B cell (primary cell): ENCODE data around the gene LRRC31. TPM values are rescaled to one million over a fixed set of nuclear protein-coding genes. Genes with fewer than 3 reads are reported as not detected.

Source experiments
- ATAC-seq: fragments of 200-7000 bp; cut with Tn5 transposase; one replicate; pipeline ENCODE4 v1.10.0; 2021; ENCODE audit warnings: low read depth, mild to moderate bottlenecking, moderate number of reproducible peaks, moderate library complexity
- CTCF ChIA-PET: fragments of 350-600 bp; sonication (Branson Sonifier 250); formaldehyde crosslinking; loops from one replicate; lab custom pipeline; 2021; ENCODE audit warnings: antibody characterized with exemption, inconsistent platforms; lab: Charles Lee
- POLR2A ChIA-PET: fragments of 350-600 bp; sonication (Branson Sonifier 250); formaldehyde crosslinking; loops from one replicate; lab custom pipeline; 2021; ENCODE audit warnings: antibody characterized with exemption; lab: Charles Lee
- DNase-seq: peaks from one replicate; pipeline ENCODE4 v3.0.0; 2013
- H2AFZ ChIP-seq: 2 replicates; pipeline ENCODE4 v1.6.1; 2012; ENCODE audit warnings: mild to moderate bottlenecking, low read depth, low read length; ENCODE audit not compliant: insufficient read depth, poor library complexity, severe bottlenecking
- H3K27ac ChIP-seq, 2 donors: 1 replicate in 1 of 2; 2 replicates in 1 of 2; pipeline ENCODE4 v1.5.1; 2012 to 2013; ENCODE audit warnings: low read length in 2 of 2, mild to moderate bottlenecking in 2 of 2, moderate library complexity in 1 of 2
- H3K27me3 ChIP-seq, 4 experiments: fragments of 200-600 bp in 1 of 4; sonication (generic) in 1 of 4; replicated peaks in 1 of 4; 1 replicate in 2 of 4; 2 replicates in 2 of 4; pipeline versions ENCODE4 v1.6.1 to v1.7.0; 2013 to 2016; ENCODE audit warnings: low read length in 3 of 4, mild to moderate bottlenecking in 2 of 4, mixed read lengths in 1 of 4, moderate library complexity in 1 of 4; ENCODE audit not compliant: insufficient read depth in 4 of 4, control insufficient read depth in 3 of 4; ENCODE audit errors: control extremely low read depth in 1 of 4
- H3K36me3 ChIP-seq, 2 experiments: replicated peaks in 1 of 2; 1 replicate in 1 of 2; 2 replicates in 1 of 2; pipeline versions ENCODE4 v1.6.1 to v1.7.1; 2013; ENCODE audit warnings: low read length in 1 of 2; ENCODE audit not compliant: insufficient read depth in 2 of 2, control insufficient read depth in 1 of 2; ENCODE audit errors: control extremely low read depth in 1 of 2, extremely low read depth in 1 of 2
- H3K4me1 ChIP-seq, 2 donors: fragments of 200-600 bp in 1 of 2; sonication (generic) in 1 of 2; 1 replicate in 1 of 2; 2 replicates in 1 of 2; pipeline versions ENCODE4 v1.5.1 to v1.6.1; 2013 to 2017; ENCODE audit warnings: low read length in 2 of 2; ENCODE audit not compliant: control insufficient read depth in 2 of 2, insufficient read depth in 2 of 2
- H3K4me2 ChIP-seq: replicated peaks from 2 replicates; pipeline ENCODE3; 2012; ENCODE audit warnings: mild to moderate bottlenecking, low read depth, low read length; ENCODE audit not compliant: poor library complexity, severe bottlenecking
- H3K4me3 ChIP-seq, 5 experiments: fragments of 200-600 bp in 1 of 5; sonication (generic) in 1 of 5; 1 replicate in 3 of 5; 2 replicates in 2 of 5; pipeline versions ENCODE4 v1.5.1 to v1.7.0; 2011 to 2016; ENCODE audit warnings: low read length in 4 of 5, mild to moderate bottlenecking in 4 of 5, low read depth in 2 of 5, control low read depth in 1 of 5, moderate library complexity in 1 of 5; ENCODE audit not compliant: insufficient read depth in 1 of 5; ENCODE audit errors: control extremely low read depth in 1 of 5, extremely low read depth in 1 of 5
- H3K79me2 ChIP-seq: fragments of 200-600 bp; sonication (generic); one replicate; pipeline ENCODE4 v1.6.0; 2016; ENCODE audit warnings: low read length; ENCODE audit not compliant: control insufficient read depth, insufficient read depth
- H3K9ac ChIP-seq: fragments of 200-600 bp; sonication (generic); 2 replicates; pipeline ENCODE4 v1.6.1; 2017; ENCODE audit warnings: mild to moderate bottlenecking, low read length, moderate library complexity
- H3K9me3 ChIP-seq, 3 donors: one replicate each; pipeline versions ENCODE4 v1.6.1 to v1.7.1; 2013; ENCODE audit warnings: low read length in 2 of 3; ENCODE audit not compliant: control insufficient read depth in 2 of 3, insufficient read depth in 1 of 3; ENCODE audit errors: control extremely low read depth in 1 of 3
- H4K20me1 ChIP-seq: 2 replicates; pipeline ENCODE4 v1.6.0; 2012; ENCODE audit warnings: mild to moderate bottlenecking, low read length; ENCODE audit not compliant: insufficient read depth, control insufficient read depth, poor library complexity, severe bottlenecking
- H3K27ac Mint-ChIP-seq: one replicate; pipeline ENCODE4 v1.8.0; 2021; ENCODE audit warnings: mixed read lengths
- H3K27me3 Mint-ChIP-seq: one replicate; pipeline ENCODE4 v1.8.0; 2021; ENCODE audit warnings: mixed read lengths
- H3K4me1 Mint-ChIP-seq: one replicate; pipeline ENCODE4 v1.8.0; 2021; ENCODE audit warnings: mixed read lengths
- H3K4me3 Mint-ChIP-seq: one replicate; pipeline ENCODE4 v1.8.0; 2021; ENCODE audit warnings: mixed read lengths
- H3K9me3 Mint-ChIP-seq: one replicate; pipeline ENCODE4 v1.8.0; 2022; ENCODE audit warnings: mixed read lengths; ENCODE audit not compliant: insufficient read depth
- EZH2 ChIP-seq: IDR thresholded peaks from 2 replicates; pipeline ENCODE4 v1.6.1; 2012; ENCODE audit warnings: borderline replicate concordance, low read depth, mild to moderate bottlenecking, moderate library complexity, low read length; ENCODE audit not compliant: insufficient read depth, poor library complexity, severe bottlenecking
- WGBS: methylation state at CpG from one replicate; pipeline ENCODE4 v1.1.5; 2013; ENCODE audit warnings: missing lambda C conversion rate; ENCODE audit not compliant: insufficient coverage; 5-methylcytosine and 5-hydroxymethylcytosine counted together
- intact Hi-C: fragments of 100-400 bp; cut with micrococcal nuclease; formaldehyde crosslinking; loops from one replicate; pipeline ENCODE4 v1.10.0; 2022
- polyA plus RNA-seq: library from polyadenylated mRNA; depleted of rRNA; stranded (reverse); fragments of >200 nt; gene quantifications from 2 replicates; pipeline ENCODE4 v1.2.3, GENCODE V29; 2012
- total RNA-seq, 2 donors: library from RNA; stranded (reverse); fragments of 120-200 nt in 1 of 2; gene quantifications; 1 replicate in 1 of 2; 2 replicates in 1 of 2; pipeline versions ENCODE4 v1.2.3 to v1.2.4, GENCODE V29; 2013 to 2022
- TF ChIP-seq, protein P1 (sequence below): fragments of 200-600 bp; IDR thresholded peaks from one replicate; pipeline ENCODE4 v1.8.0; 2022; ENCODE audit warnings: antibody characterized with exemption, mild to moderate bottlenecking

The LRRC31 gene
- total and polyA plus RNA-seq, 2 donors (not counting 1 experiment from before 2014, with no cell fraction given): not detected

DNA sequence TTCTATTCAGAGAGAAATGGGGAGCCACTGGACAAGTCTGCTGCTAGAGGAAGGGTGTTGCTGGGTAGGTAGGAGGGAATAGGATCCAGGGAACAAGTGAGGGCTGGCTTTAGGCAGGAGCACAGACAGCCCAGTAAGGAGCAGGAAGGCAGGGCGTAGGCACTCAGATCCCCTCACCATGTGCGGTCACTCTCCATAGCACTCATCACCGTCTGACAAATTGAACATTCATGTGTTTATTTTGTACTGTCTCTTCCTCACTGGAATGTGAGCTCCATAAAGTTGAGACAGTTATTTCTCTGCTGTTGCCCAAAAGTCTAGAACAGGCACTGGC lies 32.8 kb downstream of the LRRC31 start:
- no peak for DNase-seq
- WGBS: 100% methylated on average over 1 of the region's 3 CpGs
- no peaks in the 10 kb centered on the region for H3K27me3 ChIP-seq
- H3K27ac ChIP-seq: peak overlapping the region; percentile 75 to 91
- peak overlapping the region; percentile 82 for H2AFZ ChIP-seq
- H3K9me3 Mint-ChIP-seq: no peaks in the 10 kb centered on the region
- peak overlapping the region; percentile 47 for H3K9ac ChIP-seq
- peak overlapping the region; percentile 41 for H3K4me2 ChIP-seq
- POLR2A ChIA-PET: no interaction called here
- H3K79me2 ChIP-seq: no peaks in the 10 kb centered on the region
- H3K4me1 Mint-ChIP-seq: peaks cover 47% of the 10 kb centered on the region
- H3K4me3 ChIP-seq: no peak overlapping the region
- intact Hi-C loops: loop anchor here (1.0 to 10.0 kb wide), 3 partner anchors 24 to 518 kb away; partner anchors contain the start of genes MECOM and SKIL
- TF ChIP-seq, protein P1, sequence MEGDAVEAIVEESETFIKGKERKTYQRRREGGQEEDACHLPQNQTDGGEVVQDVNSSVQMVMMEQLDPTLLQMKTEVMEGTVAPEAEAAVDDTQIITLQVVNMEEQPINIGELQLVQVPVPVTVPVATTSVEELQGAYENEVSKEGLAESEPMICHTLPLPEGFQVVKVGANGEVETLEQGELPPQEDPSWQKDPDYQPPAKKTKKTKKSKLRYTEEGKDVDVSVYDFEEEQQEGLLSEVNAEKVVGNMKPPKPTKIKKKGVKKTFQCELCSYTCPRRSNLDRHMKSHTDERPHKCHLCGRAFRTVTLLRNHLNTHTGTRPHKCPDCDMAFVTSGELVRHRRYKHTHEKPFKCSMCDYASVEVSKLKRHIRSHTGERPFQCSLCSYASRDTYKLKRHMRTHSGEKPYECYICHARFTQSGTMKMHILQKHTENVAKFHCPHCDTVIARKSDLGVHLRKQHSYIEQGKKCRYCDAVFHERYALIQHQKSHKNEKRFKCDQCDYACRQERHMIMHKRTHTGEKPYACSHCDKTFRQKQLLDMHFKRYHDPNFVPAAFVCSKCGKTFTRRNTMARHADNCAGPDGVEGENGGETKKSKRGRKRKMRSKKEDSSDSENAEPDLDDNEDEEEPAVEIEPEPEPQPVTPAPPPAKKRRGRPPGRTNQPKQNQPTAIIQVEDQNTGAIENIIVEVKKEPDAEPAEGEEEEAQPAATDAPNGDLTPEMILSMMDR: no peak
- TF ChIP-seq EZH2: no peak
- H3K36me3 ChIP-seq: peaks cover 0 to 3% of the 10 kb centered on the region in 2 experiments
- no peak for ATAC-seq
- no peaks in the 10 kb centered on the region for H4K20me1 ChIP-seq
- CTCF ChIA-PET: interaction anchor here (0.6 to 1.5 kb wide), 4 partner anchors 22 to 487 kb away, joined by 3 to 4 read pairs (median 4); partner anchors contain the start of genes LRRC34 and LRRIQ4
- H3K4me1 ChIP-seq: peaks cover 37 to 39% of the 10 kb centered on the region in 2 donors
- peak overlapping the region; percentile 97 for H3K27ac Mint-ChIP-seq
- no peaks in the 10 kb centered on the region for H3K27me3 Mint-ChIP-seq
- H3K4me3 Mint-ChIP-seq: peak overlapping the region; percentile 21
- H3K9me3 ChIP-seq: peaks cover 0 to 1% (median 0%) of the 10 kb centered on the region in 3 donors
